Nephron progenitor cell (in vitro differentiated cells): ENCODE measurements around the gene FSTL1.

Experiments used
- DNase-seq: peaks from one replicate; pipeline ENCODE4 v3.0.0; 2021
- H3K27ac Mint-ChIP-seq: 2 replicates; pipeline ENCODE4 v1.8.0; 2021; ENCODE audit warnings: mild to moderate bottlenecking, moderate library complexity, mixed read lengths
- H3K27me3 Mint-ChIP-seq: 2 replicates; pipeline ENCODE4 v1.8.0; 2021; ENCODE audit warnings: mild to moderate bottlenecking, low read depth, mixed read lengths; ENCODE audit not compliant: poor library complexity
- H3K36me3 Mint-ChIP-seq: 2 replicates; pipeline ENCODE4 v1.8.0; 2021; ENCODE audit warnings: low read depth, mixed read lengths
- H3K4me1 Mint-ChIP-seq: 2 replicates; pipeline ENCODE4 v1.8.0; 2021; ENCODE audit warnings: mixed read lengths
- H3K4me3 Mint-ChIP-seq: 2 replicates; pipeline ENCODE4 v1.8.0; 2021; ENCODE audit warnings: mild to moderate bottlenecking, moderate library complexity, mixed read lengths
- H3K9me3 Mint-ChIP-seq: 2 replicates; pipeline ENCODE4 v1.8.0; 2021; ENCODE audit warnings: mild to moderate bottlenecking, moderate library complexity, mixed read lengths
- TF ChIP-seq, protein P1 (sequence below): fragments of 200-600 bp; sonication (generic); IDR thresholded peaks from 2 replicates; pipeline ENCODE4 v1.5.0; 2021; ENCODE audit warnings: antibody characterized with exemption

FSTL1 gene

DNA sequence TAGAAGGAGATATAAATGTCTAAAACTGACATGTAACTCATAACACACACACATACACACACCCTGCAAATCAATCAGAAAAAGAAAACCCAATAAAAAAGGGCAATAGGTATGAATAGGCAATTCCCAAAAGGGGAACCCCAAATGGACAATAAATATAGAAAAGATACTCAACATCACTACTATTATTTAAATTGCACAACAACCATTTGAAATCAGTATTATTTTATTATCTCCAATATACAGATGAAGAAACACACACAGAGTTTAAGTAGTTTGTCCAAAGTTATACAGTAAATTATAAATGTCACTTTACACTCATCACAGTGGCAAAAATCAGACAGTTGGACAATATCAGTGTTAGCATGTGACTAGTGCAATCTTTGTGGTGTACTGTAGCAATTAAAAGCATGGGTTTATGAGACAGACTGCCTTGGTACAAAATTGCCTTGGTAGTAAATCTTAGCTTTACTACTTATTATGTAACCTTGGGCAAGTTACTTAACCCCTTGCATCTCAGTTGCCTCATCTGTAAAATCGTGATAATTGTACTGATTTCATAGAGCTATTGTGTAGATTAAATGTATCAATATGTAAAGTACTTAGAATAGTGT, 3.4 kb upstream of the FSTL1 start:
- Mint-ChIP-seq H3K9me3 (peaks cover 9% of the 10 kb centered on the region), H3K4me1 (peaks cover 23% of the 10 kb centered on the region), H3K36me3 (no peaks in the 10 kb centered on the region), H3K27ac (no peak overlapping the region), H3K27me3 (no peaks in the 10 kb centered on the region), H3K4me3 (no peak overlapping the region)
- TF ChIP-seq, protein P1, sequence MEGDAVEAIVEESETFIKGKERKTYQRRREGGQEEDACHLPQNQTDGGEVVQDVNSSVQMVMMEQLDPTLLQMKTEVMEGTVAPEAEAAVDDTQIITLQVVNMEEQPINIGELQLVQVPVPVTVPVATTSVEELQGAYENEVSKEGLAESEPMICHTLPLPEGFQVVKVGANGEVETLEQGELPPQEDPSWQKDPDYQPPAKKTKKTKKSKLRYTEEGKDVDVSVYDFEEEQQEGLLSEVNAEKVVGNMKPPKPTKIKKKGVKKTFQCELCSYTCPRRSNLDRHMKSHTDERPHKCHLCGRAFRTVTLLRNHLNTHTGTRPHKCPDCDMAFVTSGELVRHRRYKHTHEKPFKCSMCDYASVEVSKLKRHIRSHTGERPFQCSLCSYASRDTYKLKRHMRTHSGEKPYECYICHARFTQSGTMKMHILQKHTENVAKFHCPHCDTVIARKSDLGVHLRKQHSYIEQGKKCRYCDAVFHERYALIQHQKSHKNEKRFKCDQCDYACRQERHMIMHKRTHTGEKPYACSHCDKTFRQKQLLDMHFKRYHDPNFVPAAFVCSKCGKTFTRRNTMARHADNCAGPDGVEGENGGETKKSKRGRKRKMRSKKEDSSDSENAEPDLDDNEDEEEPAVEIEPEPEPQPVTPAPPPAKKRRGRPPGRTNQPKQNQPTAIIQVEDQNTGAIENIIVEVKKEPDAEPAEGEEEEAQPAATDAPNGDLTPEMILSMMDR, result no peak
- DNase-seq, result no peak

- H3K4me3 Mint-ChIP-seq, result peak overlapping the region; percentile 34
- peaks cover 5% of the 10 kb centered on the region for H3K9me3 Mint-ChIP-seq
- TF ChIP-seq, protein P1, result no peak
- no peaks in the 10 kb centered on the region for H3K27me3 Mint-ChIP-seq
- peaks cover 4% of the 10 kb centered on the region for H3K36me3 Mint-ChIP-seq
- no peak for DNase-seq
- H3K4me1 Mint-ChIP-seq, result peaks cover 33% of the 10 kb centered on the region
- H3K27ac Mint-ChIP-seq, result peak overlapping the region; percentile 8
Observed at GRCh38 chr3:120452816-120453215, 2.0 kb upstream of the FSTL1 start.

DNA sequence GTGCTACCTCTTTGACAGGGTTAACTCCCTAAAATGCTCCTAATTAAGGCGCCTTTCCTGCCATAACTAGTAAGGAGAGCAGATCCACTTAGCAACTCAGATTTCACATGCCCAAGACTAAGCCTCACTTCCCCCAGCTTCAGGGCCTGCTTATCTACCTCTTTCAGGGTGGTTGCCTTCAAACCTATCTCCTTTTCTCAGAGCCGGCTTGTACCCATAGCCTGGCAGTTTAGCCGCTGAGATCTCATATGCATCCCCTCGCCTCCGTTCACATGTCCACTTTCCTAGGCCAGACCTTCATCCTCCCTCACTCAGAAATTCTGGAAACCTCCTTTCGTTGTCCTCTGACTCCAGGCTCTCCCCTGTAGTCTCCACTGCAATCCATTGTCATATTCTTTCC, 1.0 kb upstream of the FSTL1 start:
- Mint-ChIP-seq H3K36me3 (peaks cover 6% of the 10 kb centered on the region), H3K9me3 (peaks cover 5% of the 10 kb centered on the region), H3K4me1 (peaks cover 42% of the 10 kb centered on the region), H3K27me3 (peaks cover 4% of the 10 kb centered on the region), H3K4me3 (peak overlapping the region; percentile 75), H3K27ac (peak overlapping the region; percentile 31)
- DNase-seq, result no peak
- TF ChIP-seq, protein P1, result no peak

DNA sequence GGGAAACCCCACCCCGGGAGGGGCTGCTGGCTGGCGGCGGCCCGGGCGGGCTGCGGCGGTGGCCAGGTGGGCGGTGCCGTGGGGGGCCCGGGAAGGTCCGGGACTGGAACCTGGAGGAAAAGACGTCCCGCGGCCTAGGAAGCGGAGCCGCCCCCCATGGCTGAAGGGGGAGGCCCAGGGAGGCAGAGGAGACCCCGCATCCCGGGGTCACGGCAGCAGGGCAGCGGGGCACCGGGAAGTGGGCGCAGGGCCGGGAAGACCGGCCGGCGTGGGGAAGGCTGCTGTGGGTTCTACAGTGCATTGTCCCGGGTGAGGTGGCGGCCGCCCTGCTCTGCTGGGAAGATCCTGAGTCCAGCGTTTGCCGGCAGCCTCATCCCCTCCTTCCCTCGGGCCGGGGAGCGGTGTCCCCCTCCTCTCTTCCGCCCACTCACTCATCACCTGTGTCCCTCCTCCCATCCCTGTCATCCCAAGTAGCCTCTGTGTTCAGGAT, 525 bp upstream of the FSTL1 start:
- DNase-seq, result no peak
- peaks cover 10% of the 10 kb centered on the region for H3K36me3 Mint-ChIP-seq
- TF ChIP-seq, protein P1, result no peak
- peaks cover 5% of the 10 kb centered on the region for H3K9me3 Mint-ChIP-seq
- peak overlapping the region; percentile 31 for H3K27ac Mint-ChIP-seq
- peaks cover 47% of the 10 kb centered on the region for H3K4me1 Mint-ChIP-seq
- peak overlapping the region; percentile 75 for H3K4me3 Mint-ChIP-seq
- H3K27me3 Mint-ChIP-seq, result peaks cover 4% of the 10 kb centered on the region

DNA sequence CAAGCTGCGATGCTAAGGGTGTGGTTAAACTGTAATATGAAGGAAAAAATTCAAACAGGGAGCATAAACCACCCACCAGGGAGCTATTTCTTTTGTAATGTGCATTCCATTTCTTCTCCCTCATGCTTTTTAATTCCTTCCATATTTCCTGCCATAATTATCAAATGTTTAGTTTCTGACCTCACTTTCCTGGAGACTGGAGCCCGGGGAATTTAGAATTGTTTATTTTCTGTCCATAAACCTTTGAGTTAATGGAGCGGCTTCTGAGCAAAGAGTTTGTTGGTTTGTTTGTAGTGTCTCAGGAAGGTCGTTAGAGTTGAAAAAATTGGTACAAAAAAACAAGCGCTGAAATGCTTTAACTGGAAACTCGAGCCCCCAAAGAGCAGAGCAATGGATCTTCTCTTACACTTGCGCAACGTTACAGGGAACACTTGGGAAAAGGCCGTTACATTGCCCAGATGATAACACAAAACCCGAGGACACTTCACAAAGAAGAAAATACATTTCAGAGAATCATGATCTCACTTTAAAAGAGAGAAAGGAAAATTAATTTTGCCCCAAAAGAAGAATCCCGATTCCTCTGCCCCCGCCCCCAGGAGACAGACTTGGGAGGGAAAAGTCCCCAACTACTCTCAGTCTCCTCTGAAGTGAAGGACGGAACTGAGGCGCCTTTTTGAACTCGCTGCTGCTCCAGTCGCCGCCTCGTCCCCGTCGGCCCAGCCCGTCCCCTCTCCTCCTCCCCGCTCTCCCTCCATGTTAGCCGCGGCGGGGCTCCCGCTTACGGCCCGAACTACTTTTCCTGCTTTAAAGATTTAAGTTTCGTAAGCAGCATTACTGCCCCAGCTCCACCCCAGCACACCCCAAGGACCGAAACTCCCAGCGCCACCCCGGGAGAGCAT, 842 bp downstream of the FSTL1 start:
- TF ChIP-seq, protein P1, result no peak
- Mint-ChIP-seq H3K36me3 (peaks cover 23% of the 10 kb centered on the region), H3K27ac (peak overlapping the region; percentile 90), H3K4me3 (peak overlapping the region; percentile 97), H3K4me1 (peaks cover 59% of the 10 kb centered on the region), H3K27me3 (peaks cover 4% of the 10 kb centered on the region), H3K9me3 (peaks cover 5% of the 10 kb centered on the region)
- peak; percentile 51 for DNase-seq
